Stimulated activated CD4-positive, alpha-beta T cell treated with anti-CD3 and anti-CD28 coated beads, Interleukin-12 subunit alpha, Interleukin-12 subunit beta, amount 100 ng/mL, for 4 hours (primary cell): ENCODE measurements around the gene OCEL1.

Experiments
- DNase-seq: peaks from one replicate; pipeline ENCODE4 v3.0.0-alpha.2; 2020

OCEL1 gene

GRCh38 chr19:17210296-17210695 lies 15.7 kb upstream of the OCEL1 start:
- no peak for DNase-seq

GRCh38 chr19:17211547-17212446 lies 14.2 kb upstream of the OCEL1 start:
- no peak for DNase-seq

GRCh38 chr19:17213334-17213733 lies 12.7 kb upstream of the OCEL1 start:
- no peak for DNase-seq

- no peak for DNase-seq
Measured at GRCh38 chr19:17214508-17215126, 11.4 kb upstream of the OCEL1 start.

- DNase-seq: peak; percentile 76
Measured at GRCh38 chr19:17215127-17215971, 10.7 kb upstream of the OCEL1 start, which contains the start of gene USE1. USE1 (plus strand) TSS chr19:17215357; CDS start chr19:17215406, 49 bp downstream.

GRCh38 chr19:17216058-17216670 lies 9.9 kb upstream of the OCEL1 start:
- DNase-seq: no peak

GRCh38 chr19:17219286-17219685 lies 6.7 kb upstream of the OCEL1 start:
- no peak for DNase-seq

GRCh38 chr19:17220207-17220758 lies 5.7 kb upstream of the OCEL1 start:
- DNase-seq: no peak

GRCh38 chr19:17225053-17225452 lies 973 bp upstream of the OCEL1 start:
- no peak for DNase-seq

- DNase-seq: no peak
Measured at GRCh38 chr19:17227798-17228367, 1.9 kb downstream of the OCEL1 start.

- DNase-seq: no peak
Measured at GRCh38 chr19:17229890-17230289, 3.9 kb downstream of the OCEL1 start.

- DNase-seq: no peak
Measured at GRCh38 chr19:17232258-17232657, 6.2 kb downstream of the OCEL1 start.

GRCh38 chr19:17234911-17235299 lies 8.9 kb downstream of the OCEL1 start:
- peak; percentile 62 for DNase-seq

GRCh38 chr19:17235300-17235970 lies 9.4 kb downstream of the OCEL1 start:
- DNase-seq: peak; percentile 68

GRCh38 chr19:17235971-17236777 lies 10.1 kb downstream of the OCEL1 start:
- DNase-seq: no peak

- no peak for DNase-seq
Measured at GRCh38 chr19:17236811-17237543, 11.0 kb downstream of the OCEL1 start.

- DNase-seq: no peak
Measured at GRCh38 chr19:17237747-17238706, 12.0 kb downstream of the OCEL1 start.

- no peak for DNase-seq
Measured at GRCh38 chr19:17240062-17240752, 14.2 kb downstream of the OCEL1 start.
